Liver (tissue), 3 donors: ENCODE results near the gene DDIAS.
"Not testable (repeated sequence)": the region's sequence is repeated elsewhere in the genome, so short reads cannot be mapped to it uniquely, and the experiment has no call there.

Source experiments
- FOXA1 ChIP-seq: IDR thresholded peaks from 2 replicates; pipeline ENCODE4 v1.6.1; 2016; ENCODE audit warnings: antibody characterized with exemption
- MAX ChIP-seq: IDR thresholded peaks from 2 replicates; pipeline ENCODE4 v1.6.1; 2016; ENCODE audit warnings: antibody characterized with exemption
- TAF1 ChIP-seq: conservative IDR thresholded peaks from 2 replicates; pipeline ENCODE4 v1.6.1; 2016; ENCODE audit warnings: antibody characterized with exemption, mild to moderate bottlenecking
- YY1 ChIP-seq: IDR thresholded peaks from 2 replicates; pipeline ENCODE4 v1.6.1; 2016; ENCODE audit warnings: antibody characterized with exemption, mild to moderate bottlenecking
- TF ChIP-seq, protein P1 (sequence below): IDR thresholded peaks from 2 replicates; pipeline ENCODE4 v1.6.1; 2016; ENCODE audit warnings: antibody characterized with exemption, mild to moderate bottlenecking
- TF ChIP-seq, protein P2 (sequence below): fragments of 150-350 bp; IDR thresholded peaks from 2 replicates; pipeline ENCODE4 v1.5.1; 2017; ENCODE audit warnings: improper control_type of control experiment, low read depth, low read length; ENCODE audit not compliant: missing input control
- donor health status: healthy.
- donor health status: healthy.

DNA sequence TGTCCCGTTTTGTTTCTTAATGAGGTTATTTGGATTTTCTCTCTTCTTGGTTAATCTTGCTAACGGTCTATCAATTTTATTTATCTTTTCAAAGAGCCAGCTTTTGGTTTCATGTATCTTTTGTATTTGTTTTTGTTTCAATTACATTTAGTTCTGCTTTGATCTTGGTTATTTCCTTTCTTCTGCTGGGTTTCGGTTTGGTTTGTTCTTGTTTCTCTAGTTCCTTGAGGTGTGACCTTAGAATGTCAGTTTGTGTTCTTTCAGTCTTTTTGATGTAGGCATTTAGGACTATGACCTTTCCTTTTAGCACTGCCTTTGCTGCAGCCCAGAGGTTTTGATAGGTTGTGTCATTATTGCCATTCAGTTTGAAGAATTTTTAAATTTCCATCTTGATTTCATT lies 18.7 kb downstream of the DDIAS start:
- TF ChIP-seq MAX, YY1, FOXA1, TAF1: not testable (repeated sequence)
- TF ChIP-seq, protein P1, sequence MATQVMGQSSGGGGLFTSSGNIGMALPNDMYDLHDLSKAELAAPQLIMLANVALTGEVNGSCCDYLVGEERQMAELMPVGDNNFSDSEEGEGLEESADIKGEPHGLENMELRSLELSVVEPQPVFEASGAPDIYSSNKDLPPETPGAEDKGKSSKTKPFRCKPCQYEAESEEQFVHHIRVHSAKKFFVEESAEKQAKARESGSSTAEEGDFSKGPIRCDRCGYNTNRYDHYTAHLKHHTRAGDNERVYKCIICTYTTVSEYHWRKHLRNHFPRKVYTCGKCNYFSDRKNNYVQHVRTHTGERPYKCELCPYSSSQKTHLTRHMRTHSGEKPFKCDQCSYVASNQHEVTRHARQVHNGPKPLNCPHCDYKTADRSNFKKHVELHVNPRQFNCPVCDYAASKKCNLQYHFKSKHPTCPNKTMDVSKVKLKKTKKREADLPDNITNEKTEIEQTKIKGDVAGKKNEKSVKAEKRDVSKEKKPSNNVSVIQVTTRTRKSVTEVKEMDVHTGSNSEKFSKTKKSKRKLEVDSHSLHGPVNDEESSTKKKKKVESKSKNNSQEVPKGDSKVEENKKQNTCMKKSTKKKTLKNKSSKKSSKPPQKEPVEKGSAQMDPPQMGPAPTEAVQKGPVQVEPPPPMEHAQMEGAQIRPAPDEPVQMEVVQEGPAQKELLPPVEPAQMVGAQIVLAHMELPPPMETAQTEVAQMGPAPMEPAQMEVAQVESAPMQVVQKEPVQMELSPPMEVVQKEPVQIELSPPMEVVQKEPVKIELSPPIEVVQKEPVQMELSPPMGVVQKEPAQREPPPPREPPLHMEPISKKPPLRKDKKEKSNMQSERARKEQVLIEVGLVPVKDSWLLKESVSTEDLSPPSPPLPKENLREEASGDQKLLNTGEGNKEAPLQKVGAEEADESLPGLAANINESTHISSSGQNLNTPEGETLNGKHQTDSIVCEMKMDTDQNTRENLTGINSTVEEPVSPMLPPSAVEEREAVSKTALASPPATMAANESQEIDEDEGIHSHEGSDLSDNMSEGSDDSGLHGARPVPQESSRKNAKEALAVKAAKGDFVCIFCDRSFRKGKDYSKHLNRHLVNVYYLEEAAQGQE, result not testable (repeated sequence)
- TF ChIP-seq, protein P2, sequence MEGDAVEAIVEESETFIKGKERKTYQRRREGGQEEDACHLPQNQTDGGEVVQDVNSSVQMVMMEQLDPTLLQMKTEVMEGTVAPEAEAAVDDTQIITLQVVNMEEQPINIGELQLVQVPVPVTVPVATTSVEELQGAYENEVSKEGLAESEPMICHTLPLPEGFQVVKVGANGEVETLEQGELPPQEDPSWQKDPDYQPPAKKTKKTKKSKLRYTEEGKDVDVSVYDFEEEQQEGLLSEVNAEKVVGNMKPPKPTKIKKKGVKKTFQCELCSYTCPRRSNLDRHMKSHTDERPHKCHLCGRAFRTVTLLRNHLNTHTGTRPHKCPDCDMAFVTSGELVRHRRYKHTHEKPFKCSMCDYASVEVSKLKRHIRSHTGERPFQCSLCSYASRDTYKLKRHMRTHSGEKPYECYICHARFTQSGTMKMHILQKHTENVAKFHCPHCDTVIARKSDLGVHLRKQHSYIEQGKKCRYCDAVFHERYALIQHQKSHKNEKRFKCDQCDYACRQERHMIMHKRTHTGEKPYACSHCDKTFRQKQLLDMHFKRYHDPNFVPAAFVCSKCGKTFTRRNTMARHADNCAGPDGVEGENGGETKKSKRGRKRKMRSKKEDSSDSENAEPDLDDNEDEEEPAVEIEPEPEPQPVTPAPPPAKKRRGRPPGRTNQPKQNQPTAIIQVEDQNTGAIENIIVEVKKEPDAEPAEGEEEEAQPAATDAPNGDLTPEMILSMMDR, result not testable (repeated sequence)
